HG03565 (cell line): Measurements from ENCODE around the gene PANK4.

Source experiments
- ATAC-seq: cut with Tn5 transposase; IDR thresholded peaks from one replicate; pipeline ENCODE4 v1.9.1; 2021; ENCODE audit warnings: mild to moderate bottlenecking, moderate library complexity; ENCODE audit not compliant: unreplicated experiment

The PANK4 gene

DNA sequence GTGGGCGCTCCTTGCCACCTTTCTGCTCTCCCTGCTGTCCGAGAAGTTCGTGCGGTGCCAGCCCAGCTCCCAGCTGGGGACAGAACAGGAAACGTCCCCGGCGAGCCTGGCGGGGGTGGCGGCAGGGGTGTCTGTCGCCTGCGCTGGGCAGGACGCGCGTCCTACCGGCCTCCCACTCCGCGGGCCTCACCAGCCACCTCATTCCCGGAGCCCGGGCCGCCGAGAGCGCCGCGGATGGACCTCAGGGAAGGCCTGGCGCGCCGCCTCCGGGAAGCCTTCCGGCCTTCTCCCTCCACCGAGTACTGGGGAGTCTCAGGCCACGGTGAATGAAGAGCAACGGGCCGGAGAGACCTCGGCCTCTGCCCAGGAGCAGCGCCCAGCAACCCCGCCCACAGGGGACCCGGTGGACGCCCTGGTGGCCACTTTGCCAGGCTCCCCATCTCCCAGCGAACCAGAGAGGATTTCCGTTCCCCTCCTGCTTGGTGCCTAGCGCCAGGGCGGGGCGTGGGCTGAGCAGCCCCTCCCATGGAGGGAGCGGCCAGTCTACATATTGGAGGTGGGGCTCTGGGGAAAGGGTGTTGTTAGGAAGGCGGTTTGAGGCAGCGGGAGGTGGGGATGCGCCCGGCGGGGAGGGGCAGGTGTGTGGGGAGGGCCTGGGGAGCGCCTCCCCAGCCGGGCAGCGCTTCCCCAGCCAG lies 20.3 kb upstream of the PANK4 start:
- peak; percentile 21 for ATAC-seq

DNA sequence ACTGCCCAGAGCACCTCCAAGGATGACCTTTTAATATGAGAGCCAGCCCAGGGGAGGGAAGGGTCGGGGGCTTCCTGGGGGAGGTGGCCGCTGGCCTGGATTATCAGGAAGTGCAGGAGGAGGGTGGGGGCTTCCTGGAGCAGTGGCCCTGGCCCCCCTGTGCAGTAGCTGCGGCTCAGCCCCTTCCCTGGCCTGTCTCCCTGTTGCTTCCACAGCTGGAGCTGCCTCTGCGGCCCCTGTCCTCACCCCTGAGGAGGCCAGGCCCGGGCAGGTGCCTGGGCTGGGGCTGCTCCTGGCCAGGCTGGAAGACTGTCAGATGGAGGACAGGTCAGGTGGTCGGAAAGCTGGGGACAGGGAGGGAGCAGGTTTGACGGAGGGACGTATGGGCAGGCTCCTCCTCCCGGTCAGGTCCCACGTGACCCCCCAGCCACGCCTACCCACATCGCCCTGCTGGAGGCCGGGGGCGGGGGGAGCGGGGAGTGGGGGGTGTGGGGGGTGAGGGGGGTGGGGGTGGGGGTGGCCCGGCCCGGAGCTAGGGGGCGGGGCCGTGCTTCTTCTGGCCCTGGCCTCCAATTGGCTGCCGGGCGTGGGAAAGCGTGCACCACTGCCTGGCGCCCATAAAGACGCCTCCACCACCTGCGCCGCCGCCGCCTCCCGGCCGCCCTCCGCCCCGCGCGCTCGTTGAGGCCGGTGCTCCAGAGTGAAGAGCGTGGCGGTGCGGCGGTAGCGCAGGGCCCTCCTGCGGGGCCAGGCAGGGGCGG lies 19.5 kb upstream of the PANK4 start:
- peak; percentile 21 for ATAC-seq

DNA sequence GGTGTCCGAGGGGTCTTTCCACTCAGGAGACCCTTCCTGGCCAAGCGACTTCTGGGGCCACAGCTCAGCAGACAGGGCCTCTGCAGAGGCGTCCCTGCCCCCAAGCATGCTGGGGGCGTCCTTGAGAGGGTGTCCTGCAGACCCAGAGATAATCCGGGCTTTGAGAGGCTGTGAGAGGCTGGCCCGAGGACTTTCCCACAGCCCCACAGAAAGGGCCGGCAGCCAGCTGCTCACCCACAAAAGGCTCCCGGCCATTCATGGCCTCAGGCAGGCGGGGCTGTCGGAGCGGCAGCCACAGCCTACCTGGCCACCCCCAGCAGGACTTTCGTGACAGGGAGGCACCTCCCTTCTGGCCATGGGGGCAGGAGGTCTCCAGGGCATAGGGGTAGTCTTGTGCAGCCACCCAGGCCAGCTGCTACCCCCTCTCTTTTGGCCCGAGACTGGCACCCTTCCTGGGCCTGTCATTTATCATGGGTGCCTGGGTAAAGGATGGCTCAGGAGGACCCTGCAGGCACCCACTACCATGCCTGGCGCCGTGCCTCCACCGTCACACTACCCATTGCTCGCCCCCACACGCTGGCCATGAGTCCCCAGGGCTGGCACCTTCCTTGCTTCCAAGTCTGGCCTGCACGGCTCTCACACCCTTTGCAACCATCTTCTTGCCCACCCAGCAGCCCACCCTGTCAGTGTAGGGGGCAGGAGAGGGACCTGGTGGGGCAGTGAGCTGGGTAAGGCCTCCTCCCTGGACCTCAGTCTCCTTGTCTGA lies 18.7 kb upstream of the PANK4 start:
- no peak for ATAC-seq

DNA sequence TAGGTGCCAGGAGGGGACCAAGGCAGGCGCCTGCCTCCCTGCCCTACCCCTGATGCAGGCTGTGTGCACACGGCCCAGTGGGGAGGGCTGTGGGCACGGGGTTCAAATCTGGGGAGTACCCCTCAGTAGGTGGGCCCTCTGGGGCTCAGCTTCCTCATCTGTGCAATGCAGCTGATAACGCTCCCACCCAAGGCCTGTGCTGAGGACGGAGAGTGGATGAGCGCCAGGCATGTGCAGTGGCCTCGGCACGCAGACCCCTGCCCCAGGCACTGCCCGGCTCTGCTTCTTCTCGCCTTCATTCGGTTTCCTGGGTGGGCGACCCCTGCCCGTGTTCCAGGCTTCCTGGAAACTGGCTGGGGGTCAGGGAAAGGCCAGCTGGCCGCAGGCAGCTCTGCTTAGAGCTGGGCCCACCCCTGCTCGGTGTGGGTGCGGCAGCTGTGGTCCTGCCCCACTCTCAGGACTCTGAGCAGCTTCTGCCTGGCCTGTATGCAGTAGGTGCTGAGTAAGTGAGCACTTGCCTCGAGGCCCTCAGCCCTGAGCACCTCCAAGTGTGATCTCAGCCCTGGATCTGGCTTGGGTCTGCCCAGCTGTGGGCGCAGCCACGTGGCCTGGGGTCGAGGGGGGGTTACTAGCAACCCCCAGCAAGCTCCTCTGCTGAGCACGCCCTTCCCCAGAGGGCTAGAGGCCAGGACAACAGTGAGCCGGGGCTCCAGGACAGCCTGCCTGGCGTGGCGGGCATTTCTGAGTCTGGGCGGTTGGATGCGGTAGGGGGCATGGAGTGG lies 17.9 kb upstream of the PANK4 start:
- ATAC-seq = no peak

DNA sequence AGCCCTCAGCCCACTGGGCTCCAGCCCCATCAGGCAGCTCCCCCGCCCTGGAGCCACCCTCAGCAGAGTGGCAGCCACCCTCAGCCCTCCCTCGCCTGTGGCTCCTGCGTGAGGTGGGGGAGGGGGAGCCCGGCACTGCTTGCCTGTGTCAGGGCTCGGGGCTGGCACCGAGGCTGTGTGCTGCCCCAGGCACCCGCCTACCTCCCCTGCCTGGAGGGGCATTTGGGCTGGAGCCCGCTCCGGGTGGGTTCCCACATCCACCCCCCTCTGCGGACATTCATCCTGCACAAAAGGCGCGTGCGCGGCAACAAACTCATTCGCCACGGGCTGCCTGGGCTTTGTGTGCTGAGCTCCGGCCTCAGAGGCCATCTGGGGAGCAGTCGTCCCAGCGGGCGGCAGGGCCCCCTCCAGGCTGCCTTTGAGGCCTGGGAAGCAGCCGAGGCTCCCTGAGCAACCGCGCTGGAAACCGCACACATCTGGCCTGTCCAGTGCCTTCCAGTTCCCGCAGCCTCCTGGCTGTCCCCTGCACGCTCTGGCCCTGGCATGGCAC lies 17.2 kb upstream of the PANK4 start:
- no peak for ATAC-seq

DNA sequence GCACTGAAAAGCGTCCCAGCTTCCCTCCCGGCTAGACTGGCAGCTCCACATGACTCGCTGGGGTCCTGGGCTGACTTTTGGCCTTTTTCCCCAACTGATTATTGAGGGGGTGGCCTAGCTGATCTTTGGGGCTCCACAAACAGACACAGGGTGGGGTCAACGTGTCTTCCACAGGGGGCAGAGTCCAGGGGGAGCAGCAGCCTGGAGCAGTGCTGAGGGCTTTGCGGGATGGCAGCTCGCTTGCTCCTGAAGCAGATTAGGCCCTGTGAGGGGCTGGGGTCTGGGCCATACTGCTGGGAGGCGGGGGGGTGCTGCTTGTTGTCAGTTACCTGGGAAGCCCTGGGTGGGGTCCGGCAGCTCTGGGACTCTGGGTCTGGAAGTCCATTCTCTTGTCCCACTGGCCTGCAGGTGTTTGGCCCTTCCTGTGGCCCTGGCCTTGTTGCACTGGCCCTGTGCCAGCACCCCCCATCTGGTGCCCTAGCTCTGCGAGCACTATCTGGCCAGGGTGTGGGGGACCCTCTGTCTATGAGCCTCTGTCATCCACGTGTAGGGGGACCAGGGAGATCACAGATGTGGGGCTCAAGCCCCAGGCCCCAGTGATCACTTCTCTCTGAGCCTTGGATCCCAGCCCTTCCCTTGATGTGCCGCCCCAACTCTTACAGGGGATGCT lies 16.0 kb upstream of the PANK4 start:
- no peak for ATAC-seq

DNA sequence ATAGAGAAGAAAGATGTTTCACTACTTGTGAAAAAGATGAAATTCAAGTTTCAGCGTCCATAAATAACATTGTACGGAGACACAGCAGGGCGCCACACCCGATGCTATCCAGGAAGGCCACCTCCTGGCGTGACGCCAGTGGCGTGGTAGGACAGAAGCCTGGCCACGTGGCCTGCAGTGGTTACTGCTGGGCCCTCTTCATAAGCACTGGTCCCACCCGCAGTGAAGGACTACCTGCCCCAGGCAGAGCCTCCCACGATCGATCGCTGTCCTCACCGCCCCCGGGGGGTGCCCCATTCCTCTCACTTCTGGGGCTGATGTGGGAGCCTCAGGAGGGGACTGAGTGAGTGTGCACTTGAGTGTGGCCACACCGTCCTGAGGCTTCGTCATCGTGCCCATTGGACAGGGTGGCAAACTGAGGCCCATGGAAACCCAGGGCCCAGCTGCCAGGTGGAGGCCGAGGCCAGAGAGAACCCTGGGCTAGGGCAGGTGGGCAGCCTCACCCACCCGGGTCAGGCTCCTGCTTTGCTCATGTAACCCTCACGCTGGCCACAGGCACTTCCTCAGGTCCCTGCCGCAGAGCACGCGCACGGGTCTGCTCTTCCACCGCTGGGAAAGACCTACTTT lies 15.3 kb upstream of the PANK4 start:
- no peak for ATAC-seq

DNA sequence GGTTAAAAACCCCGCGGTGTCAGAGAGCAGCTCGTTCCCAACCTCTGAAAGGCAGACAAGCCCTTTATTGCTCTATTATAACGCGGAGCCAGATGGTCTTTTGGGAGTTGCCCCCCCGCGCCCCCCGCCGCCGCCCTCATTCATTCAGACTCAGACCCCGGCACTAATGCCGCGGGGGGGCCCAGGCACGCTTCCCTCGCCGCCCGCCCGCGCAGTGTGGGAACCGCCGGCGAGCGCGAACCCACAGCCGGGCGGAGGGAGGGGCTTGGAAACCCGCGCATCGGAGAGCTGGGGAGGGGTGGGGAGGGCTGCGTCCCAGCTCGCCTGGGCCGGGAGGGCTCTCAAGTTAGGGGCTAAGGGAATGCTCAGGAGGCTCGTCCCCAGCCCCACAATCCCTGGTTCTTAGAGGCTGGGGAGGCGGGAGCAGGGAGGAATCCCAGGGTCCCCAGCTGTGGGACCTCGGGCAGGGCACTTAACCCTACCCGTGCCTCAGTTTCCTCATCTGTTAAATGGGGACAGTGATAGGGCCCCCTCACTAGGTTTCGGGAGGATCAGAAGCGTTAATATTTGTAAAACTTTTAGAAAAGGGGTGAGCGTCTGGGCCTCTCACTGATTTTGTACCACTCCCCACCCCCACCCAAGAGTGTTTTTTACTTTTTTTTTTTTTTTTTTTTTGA lies 14.6 kb upstream of the PANK4 start:
- no peak for ATAC-seq

DNA sequence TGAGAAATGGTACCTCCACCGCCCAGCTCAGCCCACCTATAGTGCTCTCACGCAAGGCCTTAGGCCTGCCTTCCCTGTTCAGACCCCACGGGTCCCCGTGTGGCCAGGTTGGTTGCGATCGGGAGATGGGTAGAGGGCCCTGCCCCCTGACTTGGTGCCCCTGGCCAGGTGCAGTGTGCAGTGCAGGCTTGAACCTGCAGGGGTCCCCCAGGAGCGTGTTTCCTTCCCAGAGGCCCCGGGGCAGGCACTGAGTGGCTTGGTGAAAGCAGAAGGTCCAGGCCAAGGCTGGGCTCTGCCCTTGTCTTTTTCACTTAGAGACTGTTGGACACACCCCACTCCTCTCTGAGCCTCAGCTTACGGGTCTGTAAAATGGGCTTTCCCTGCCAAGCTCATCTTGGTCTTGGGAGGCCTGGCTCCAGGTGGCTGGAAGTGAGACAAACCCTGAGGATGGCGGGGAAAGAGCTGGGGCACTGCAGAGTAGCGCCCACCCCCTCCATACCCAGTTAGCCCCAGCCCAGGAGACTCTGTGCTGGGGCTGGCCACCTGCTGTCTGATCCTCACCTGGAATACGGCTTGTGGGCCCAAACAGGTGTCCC lies 13.0 kb upstream of the PANK4 start:
- no peak for ATAC-seq

DNA sequence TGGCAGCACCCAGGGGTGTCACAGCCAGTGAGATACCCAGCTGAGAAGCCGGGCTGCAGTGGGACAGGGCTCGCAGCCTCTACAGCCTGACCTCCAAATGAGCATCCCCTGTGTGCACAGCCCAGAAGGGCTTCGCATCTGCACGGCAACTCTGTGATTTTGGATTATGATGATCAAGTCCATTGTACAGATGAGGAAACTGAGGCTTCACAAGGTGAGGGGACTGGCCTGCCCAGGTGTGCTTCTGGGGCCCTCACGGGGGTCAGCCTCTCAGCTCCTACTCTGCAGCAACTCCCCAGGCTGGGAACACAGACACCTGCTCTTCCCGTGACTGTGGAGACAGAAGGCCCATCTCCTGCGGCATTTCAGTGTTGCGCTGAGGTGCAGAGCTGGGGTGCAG lies 12.5 kb upstream of the PANK4 start:
- ATAC-seq = no peak

DNA sequence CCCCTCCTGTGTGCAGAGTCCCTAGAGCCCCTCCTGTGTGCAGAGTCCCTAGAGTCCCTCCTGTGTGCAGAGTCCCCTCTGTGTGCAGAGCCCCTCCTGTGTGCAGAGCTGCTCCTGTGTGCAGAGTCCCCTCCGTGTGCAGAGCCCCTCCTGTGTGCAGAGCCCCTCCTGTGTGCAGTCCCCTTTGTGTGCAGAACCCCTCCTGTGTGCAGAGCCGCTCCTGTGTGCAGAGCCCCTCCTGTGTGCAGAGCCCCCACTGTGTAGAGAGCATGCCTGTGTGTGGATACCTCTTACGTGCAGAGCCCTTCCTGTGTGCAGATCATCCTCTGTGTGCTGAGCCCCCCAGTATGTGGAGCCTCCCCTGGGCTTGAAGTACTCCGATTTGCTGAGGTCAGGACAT lies 12.0 kb upstream of the PANK4 start:
- no peak for ATAC-seq

DNA sequence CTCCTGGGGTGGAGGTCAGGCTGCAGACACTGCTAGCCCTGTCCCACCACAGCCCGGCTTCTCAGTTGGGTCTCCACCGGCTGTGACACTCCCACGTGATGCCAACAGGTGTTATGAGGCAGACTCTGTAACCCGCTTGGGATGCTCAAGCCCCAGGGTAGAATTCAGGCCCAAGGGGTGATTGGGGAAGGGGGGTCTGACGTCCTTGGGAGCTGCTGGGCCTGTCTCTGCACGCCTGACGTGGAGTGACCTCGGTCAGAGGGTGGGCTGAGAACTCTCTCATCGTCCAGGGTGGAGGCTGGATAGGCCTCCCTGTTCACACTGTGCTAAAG lies 11.4 kb upstream of the PANK4 start:
- no peak for ATAC-seq

DNA sequence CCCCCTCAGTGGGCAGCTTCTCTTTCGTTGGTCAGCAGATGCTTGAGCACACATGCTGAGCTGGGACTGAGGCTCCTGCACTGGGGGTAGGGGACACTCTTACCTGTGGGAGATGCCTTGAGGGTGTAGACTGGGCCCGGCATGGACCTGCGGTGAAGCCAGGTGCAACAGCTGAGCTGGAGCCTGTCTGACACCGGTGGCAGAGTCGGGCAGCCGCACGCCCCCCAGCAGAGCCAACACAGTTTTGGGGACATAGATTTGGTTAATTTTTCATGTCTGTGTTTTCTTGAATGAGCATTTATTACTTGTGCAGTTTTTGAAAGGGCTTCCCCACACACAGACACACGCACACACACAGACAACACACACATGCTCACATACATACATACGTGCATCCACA lies 9.6 kb upstream of the PANK4 start:
- no peak for ATAC-seq

DNA sequence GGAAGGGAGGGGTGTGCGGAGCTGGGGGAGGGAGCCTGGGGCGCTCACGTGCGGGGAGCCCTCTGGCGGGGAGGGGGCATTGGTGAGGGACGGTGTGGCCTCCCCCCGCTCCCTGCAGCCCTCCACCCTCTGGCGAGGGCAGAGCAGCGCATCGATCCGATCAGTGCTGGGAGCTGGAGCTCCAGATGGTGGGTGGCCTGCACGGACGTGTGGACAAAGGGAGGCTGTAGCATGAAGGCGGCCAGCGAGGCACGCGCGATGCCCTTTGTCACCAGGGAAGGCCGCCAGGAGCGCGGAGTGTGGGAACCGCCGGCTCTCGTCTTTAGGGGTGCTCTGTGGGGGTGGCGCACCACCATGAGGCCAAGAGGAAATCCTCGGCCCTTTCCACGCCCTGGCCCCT lies 9.1 kb upstream of the PANK4 start:
- no peak for ATAC-seq

DNA sequence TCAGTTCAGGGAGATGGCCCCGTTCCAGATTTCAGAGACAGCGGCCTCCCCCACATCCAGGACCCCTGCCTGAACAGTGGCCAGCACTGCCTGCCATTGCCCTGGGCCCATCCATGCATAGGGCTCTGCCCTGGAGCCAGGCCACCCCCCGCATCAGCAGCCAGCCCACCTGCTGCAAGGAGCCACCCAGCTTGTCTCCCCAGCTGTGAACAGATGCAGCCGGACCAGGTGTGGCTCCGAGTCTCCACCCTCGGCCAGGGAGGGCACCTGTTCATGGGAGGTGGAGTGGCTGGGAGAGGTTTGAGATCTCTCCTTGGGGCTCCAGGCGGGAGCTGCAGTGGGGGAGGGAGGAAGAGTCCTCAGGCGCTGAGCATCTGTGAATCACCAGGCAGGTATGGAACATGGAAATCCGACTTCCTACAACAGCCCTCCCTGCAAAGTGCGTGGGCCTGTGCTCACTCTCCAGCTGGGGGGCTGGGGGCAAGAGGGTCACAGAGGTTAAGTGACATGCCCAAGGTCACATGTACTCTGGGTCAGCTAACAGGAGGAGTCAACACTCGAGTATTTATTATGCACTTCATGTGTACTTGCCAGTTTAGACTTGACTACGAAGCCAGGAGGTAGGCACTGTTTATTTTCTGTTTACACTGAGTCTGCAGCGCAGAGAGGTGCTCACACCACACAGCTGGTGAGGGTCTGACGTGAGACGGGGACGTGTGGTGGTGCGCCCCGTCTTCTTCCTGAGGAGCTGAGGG lies 8.5 kb upstream of the PANK4 start:
- ATAC-seq = no peak

DNA sequence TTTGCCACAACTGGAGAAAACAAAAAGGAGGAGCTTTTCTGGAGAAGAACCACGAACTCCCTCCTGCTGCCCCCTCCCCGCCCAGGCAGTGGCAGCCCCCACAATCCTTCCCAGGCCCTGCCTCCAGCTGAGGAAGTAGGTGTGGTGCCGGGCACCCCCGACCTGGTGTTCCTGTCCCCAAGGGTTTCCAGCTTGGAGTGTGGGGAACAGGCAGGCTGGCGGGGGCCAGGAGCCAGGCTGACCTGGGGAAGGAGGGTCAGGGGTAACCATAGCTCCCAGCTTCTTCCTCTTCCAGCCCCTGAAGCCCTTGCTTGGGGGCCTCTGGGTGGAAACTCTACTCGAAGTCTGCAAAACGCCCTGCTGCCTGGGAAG lies 7.9 kb upstream of the PANK4 start:
- ATAC-seq = no peak

DNA sequence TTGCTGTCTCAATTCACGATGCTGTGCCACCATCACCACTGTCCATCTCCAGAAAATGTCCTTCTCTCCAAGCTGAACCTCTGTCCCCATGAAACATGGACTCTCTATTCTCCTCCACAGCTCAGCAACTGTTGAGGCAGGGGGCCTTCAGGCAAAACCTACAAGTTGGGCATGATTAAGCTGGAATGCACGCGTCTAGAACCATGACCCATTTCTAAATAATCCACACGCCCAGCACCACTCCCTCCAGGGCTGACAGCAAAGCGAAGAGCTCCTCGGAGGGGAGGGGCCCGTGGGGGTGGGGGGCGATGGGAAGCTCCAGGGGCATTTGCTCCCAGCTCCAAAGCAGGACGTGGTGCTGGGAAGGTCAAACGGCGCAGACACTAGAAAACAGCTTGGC lies 7.0 kb upstream of the PANK4 start:
- no peak for ATAC-seq

DNA sequence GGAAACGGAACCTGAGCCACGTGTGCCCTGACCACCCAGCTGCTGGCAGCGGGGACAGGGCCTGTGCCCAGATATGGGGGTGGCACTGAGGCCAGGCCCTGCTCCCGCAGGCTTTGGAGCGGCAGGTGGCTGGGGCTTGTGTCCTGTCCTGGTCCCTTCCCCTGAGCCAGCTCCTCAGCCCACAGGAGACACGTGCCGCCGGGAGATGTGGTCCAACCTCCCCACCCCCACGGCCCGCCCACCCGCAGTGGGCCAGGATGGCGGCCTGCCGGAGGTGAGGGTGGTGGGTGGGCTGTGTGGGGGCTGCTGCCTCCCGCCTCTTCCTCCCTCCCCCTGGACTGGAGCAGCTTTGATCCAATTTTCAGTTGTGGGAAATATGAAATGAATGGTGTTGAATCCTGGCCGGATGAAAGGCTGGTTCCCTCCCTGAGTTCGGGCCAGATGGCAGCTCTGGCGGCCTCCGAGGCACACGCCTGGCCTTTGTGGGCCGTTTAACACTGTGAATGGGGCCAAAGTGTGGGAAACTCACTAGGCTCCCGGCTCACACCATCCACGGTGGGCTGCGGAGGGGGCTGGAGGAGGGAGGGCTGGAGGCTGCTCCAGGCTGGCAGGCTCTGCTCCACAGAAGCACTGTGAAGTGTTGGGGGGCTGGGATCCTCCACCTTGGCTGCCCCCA lies 6.2 kb upstream of the PANK4 start:
- no peak for ATAC-seq
